Astrocyte (in vitro differentiated cells and primary cell): ENCODE data around the gene WDR1. TPM values are rescaled to one million over a fixed set of nuclear protein-coding genes. Genes with fewer than 3 reads are reported as not detected.

Experiments
- DNase-seq: peaks from one replicate; pipeline ENCODE4 v3.0.0-alpha.2; 2010; ENCODE audit warnings: low read depth
- FAIRE-seq: peaks from 2 replicates; lab custom pipeline; 2011; peaks lifted over from hg19 to GRCh38; lab: Jason Lieb, UNC
- H2AFZ ChIP-seq: 2 replicates; pipeline ENCODE4 v1.6.0; 2012; ENCODE audit warnings: low read depth, low read length, inconsistent platforms
- H3K27ac ChIP-seq: 2 replicates; pipeline ENCODE4 v1.5.1; 2011; ENCODE audit warnings: low read depth, low read length, inconsistent platforms
- H3K27me3 ChIP-seq: 2 replicates; pipeline ENCODE4 v1.6.0; 2011; ENCODE audit warnings: low read length, inconsistent platforms; ENCODE audit not compliant: insufficient read depth
- H3K36me3 ChIP-seq: 2 replicates; pipeline ENCODE4 v1.5.1; 2011; ENCODE audit warnings: low read length, inconsistent platforms; ENCODE audit not compliant: insufficient read depth
- H3K4me1 ChIP-seq: 2 replicates; pipeline ENCODE4 v1.5.1; 2011; ENCODE audit warnings: low read length, inconsistent platforms; ENCODE audit not compliant: insufficient read depth
- H3K4me2 ChIP-seq: 2 replicates; pipeline ENCODE4 v1.6.0; 2012; ENCODE audit warnings: low read length, inconsistent platforms
- H3K4me3 ChIP-seq: 2 replicates; pipeline ENCODE4 v1.5.1; 2011; ENCODE audit warnings: low read depth, mild to moderate bottlenecking, low read length, inconsistent platforms; ENCODE audit not compliant: insufficient read depth
- H3K79me2 ChIP-seq: 2 replicates; pipeline ENCODE4 v1.6.0; 2012; ENCODE audit warnings: mild to moderate bottlenecking, low read length, inconsistent platforms; ENCODE audit not compliant: insufficient read depth
- H3K9ac ChIP-seq: 2 replicates; pipeline ENCODE4 v1.6.0; 2012; ENCODE audit warnings: mild to moderate bottlenecking, low read length, inconsistent platforms
- H3K9me3 ChIP-seq: 2 replicates; pipeline ENCODE4 v1.5.1; 2012; ENCODE audit warnings: low read depth, mild to moderate bottlenecking, low read length, inconsistent platforms; ENCODE audit not compliant: insufficient read depth
- H4K20me1 ChIP-seq: 2 replicates; pipeline ENCODE4 v1.6.0; 2012; ENCODE audit warnings: low read length, inconsistent platforms; ENCODE audit not compliant: insufficient read depth
- H3K27ac Mint-ChIP-seq: one replicate; pipeline ENCODE4 v1.8.0; 2021; ENCODE audit warnings: mild to moderate bottlenecking, mixed read lengths; ENCODE audit not compliant: unreplicated experiment
- H3K27me3 Mint-ChIP-seq: one replicate; pipeline ENCODE4 v1.8.0; 2021; ENCODE audit warnings: low read depth, mixed read lengths; ENCODE audit not compliant: unreplicated experiment
- H3K36me3 Mint-ChIP-seq: one replicate; pipeline ENCODE4 v1.8.0; 2021; ENCODE audit warnings: low read depth, mixed read lengths; ENCODE audit not compliant: unreplicated experiment
- H3K4me1 Mint-ChIP-seq: one replicate; pipeline ENCODE4 v1.8.0; 2021; ENCODE audit warnings: low read depth, mixed read lengths; ENCODE audit not compliant: unreplicated experiment
- H3K4me3 Mint-ChIP-seq: one replicate; pipeline ENCODE4 v1.8.0; 2021; ENCODE audit warnings: mild to moderate bottlenecking, moderate library complexity, mixed read lengths; ENCODE audit not compliant: unreplicated experiment
- H3K9me3 Mint-ChIP-seq: one replicate; pipeline ENCODE4 v1.8.0; 2021; ENCODE audit warnings: mild to moderate bottlenecking, mixed read lengths; ENCODE audit not compliant: unreplicated experiment
- EZH2 ChIP-seq: IDR thresholded peaks from 2 replicates; pipeline ENCODE4 v1.6.1; 2012; ENCODE audit warnings: mild to moderate bottlenecking, low read length, inconsistent platforms; ENCODE audit not compliant: insufficient read depth
- total RNA-seq: library from RNA; stranded (reverse); gene quantifications from 2 replicates; pipeline ENCODE4 v1.2.1, GENCODE V29; 2021
- TF ChIP-seq, protein P1 (sequence below): IDR thresholded peaks from 2 replicates; pipeline ENCODE4 v1.5.1; 2011; ENCODE audit warnings: low read depth, mild to moderate bottlenecking, inconsistent platforms, low read length, moderate library complexity; ENCODE audit not compliant: insufficient read depth

The WDR1 gene
- total RNA-seq, 1 donor from 2014 or later: 620 TPM

DNA sequence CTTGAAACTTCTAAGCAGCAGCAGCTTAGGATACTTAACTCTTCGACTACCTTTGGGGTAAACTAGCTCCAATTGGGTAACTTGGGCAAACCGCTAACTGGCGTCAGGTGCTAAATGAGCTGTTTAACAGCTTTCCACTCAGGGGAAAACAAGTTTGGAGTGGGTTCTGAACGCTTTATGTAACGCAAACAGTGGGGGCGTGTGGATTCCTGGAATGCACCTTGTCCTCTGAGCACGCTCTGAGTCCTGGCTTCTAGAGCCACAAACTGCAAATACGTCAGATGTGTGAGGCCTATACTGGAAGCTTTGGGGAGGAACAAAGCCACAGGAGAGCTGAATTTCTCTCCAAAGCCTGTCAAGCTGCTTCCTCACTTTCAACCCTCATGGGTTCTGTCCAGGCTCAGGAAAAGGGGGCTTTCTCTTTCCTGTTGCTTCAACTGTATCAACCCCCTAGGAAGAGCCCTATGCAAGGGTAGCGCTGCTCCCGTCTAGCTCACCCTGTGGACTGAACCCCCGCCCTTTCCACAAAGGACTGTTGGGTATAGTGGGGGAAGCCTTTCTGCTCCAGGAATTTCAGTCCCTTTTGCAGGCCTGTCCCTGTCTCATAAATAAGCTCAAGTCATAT, 4.5 kb upstream of the WDR1 start:
- Mint-ChIP-seq H3K4me3 (no peak overlapping the region), H3K36me3 (no peaks in the 10 kb centered on the region), H3K4me1 (peaks cover 35% of the 10 kb centered on the region), H3K27me3 (no peaks in the 10 kb centered on the region), H3K27ac (no peak overlapping the region), H3K9me3 (no peaks in the 10 kb centered on the region)
- Histone ChIP-seq H3K27ac (no peak overlapping the region), H3K36me3 (no peaks in the 10 kb centered on the region), H3K9me3 (no peaks in the 10 kb centered on the region), H3K79me2 (peaks cover 2% of the 10 kb centered on the region), H3K4me3 (no peak overlapping the region), H3K9ac (no peak overlapping the region), H3K27me3 (no peaks in the 10 kb centered on the region), H4K20me1 (no peaks in the 10 kb centered on the region), H2AFZ (no peak overlapping the region), H3K4me2 (no peak overlapping the region), H3K4me1 (peaks cover 17% of the 10 kb centered on the region)
- DNase-seq: no peak
- TF ChIP-seq EZH2: no peak
- TF ChIP-seq, protein P1, sequence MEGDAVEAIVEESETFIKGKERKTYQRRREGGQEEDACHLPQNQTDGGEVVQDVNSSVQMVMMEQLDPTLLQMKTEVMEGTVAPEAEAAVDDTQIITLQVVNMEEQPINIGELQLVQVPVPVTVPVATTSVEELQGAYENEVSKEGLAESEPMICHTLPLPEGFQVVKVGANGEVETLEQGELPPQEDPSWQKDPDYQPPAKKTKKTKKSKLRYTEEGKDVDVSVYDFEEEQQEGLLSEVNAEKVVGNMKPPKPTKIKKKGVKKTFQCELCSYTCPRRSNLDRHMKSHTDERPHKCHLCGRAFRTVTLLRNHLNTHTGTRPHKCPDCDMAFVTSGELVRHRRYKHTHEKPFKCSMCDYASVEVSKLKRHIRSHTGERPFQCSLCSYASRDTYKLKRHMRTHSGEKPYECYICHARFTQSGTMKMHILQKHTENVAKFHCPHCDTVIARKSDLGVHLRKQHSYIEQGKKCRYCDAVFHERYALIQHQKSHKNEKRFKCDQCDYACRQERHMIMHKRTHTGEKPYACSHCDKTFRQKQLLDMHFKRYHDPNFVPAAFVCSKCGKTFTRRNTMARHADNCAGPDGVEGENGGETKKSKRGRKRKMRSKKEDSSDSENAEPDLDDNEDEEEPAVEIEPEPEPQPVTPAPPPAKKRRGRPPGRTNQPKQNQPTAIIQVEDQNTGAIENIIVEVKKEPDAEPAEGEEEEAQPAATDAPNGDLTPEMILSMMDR: no peak
- no peak for FAIRE-seq

DNA sequence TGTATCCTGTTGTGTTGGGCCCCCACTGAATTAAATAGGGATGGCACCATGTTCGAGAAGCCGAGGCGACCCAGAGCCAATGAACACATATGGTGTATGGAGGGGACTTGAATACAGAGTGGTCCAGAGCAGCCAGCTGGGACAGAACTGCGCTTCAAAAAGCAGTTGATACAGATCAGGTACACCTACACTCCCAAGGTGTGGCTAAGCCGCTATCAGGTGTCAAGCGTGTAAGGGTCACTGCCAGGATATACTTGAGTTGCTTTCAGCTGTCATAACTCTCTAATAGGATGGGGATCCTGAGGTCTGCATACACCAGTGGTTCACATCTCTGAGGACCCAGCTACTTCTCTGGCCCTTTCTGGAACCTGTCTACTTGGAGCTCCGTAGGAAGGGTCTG, 3.2 kb upstream of the WDR1 start:
- H3K9ac ChIP-seq: no peak overlapping the region
- peaks cover 39% of the 10 kb centered on the region for H3K4me1 Mint-ChIP-seq
- H3K9me3 Mint-ChIP-seq: no peaks in the 10 kb centered on the region
- TF ChIP-seq, protein P1: no peak
- H3K4me1 ChIP-seq: peaks cover 20% of the 10 kb centered on the region
- H2AFZ ChIP-seq: no peak overlapping the region
- H3K36me3 ChIP-seq: no peaks in the 10 kb centered on the region
- H3K9me3 ChIP-seq: no peaks in the 10 kb centered on the region
- H4K20me1 ChIP-seq: peaks cover 13% of the 10 kb centered on the region
- H3K36me3 Mint-ChIP-seq: peaks cover 4% of the 10 kb centered on the region
- peaks cover 15% of the 10 kb centered on the region for H3K79me2 ChIP-seq
- H3K4me3 Mint-ChIP-seq: no peak overlapping the region
- H3K27ac ChIP-seq: no peak overlapping the region
- FAIRE-seq (no peak), DNase-seq (no peak)
- no peak overlapping the region for H3K4me3 ChIP-seq
- no peak overlapping the region for H3K4me2 ChIP-seq
- no peaks in the 10 kb centered on the region for H3K27me3 Mint-ChIP-seq
- H3K27ac Mint-ChIP-seq: no peak overlapping the region
- H3K27me3 ChIP-seq: no peaks in the 10 kb centered on the region

DNA sequence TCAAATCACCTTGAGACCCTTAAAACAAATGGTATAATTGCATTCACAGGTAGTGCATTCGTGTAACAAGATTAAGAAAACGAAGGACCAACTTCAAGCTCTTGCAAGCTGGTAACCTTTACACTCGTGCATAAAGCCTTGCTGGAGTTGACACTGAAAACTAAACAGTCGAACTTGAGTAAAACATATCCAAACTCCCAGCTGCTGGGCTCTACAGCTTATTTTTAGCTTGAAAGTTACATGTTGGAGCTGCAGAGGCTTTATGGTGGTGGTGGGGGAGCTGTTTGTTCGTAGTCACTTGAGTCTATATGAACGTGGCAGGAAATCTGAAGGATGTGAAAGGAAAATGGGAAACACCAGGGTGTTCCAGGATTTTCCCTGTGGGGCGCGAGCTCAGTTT, 2.7 kb upstream of the WDR1 start:
- peaks cover 4% of the 10 kb centered on the region for H3K36me3 ChIP-seq
- H3K4me3 Mint-ChIP-seq: no peak overlapping the region
- no peak for FAIRE-seq
- H3K27me3 Mint-ChIP-seq: no peaks in the 10 kb centered on the region
- H3K4me1 Mint-ChIP-seq: peaks cover 40% of the 10 kb centered on the region
- no peak for TF ChIP-seq EZH2
- TF ChIP-seq, protein P1: no peak
- H3K36me3 Mint-ChIP-seq: peaks cover 7% of the 10 kb centered on the region
- H3K79me2 ChIP-seq: peaks cover 20% of the 10 kb centered on the region
- H3K9ac ChIP-seq: no peak overlapping the region
- no peak overlapping the region for H3K27ac Mint-ChIP-seq
- H3K4me1 ChIP-seq: peaks cover 25% of the 10 kb centered on the region
- H3K4me2 ChIP-seq: no peak overlapping the region
- no peak overlapping the region for H2AFZ ChIP-seq
- no peak overlapping the region for H3K27ac ChIP-seq
- no peaks in the 10 kb centered on the region for H3K9me3 ChIP-seq
- no peak for DNase-seq
- H3K27me3 ChIP-seq: no peaks in the 10 kb centered on the region
- no peaks in the 10 kb centered on the region for H3K9me3 Mint-ChIP-seq
- H3K4me3 ChIP-seq: no peak overlapping the region
- H4K20me1 ChIP-seq: peaks cover 18% of the 10 kb centered on the region
